K562 (cell line): ENCODE data around the gene GARRE1. TPM values are rescaled to one million over a fixed set of nuclear protein-coding genes. Genes with fewer than 3 reads are reported as not detected.

Experiments
- ATAC-seq: fragments of 200-7000 bp; cut with Tn5 transposase; 3 replicates; pipeline ENCODE4 v1.9.1; 2020; ENCODE audit warnings: moderate library complexity
- BruUV-seq: library from RNA; stranded (reverse); fragments of 400-500 nt; replicated peaks from 2 replicates; lab custom pipeline; 2021; lab: Mats Ljungman, UMichigan
- CTCF ChIA-PET: fragments of 300-600 bp; formaldehyde crosslinking; extraction: SDS; loops from one replicate; lab custom pipeline; 2021; ENCODE audit warnings: low intra/inter-chr PET ratio; lab: Yijun Ruan, JAX
- POLR2A ChIA-PET: fragments of 300-600, 350-650 bp; sonication (Branson Sonifier 250); formaldehyde crosslinking; extraction: SDS; loops from one replicate; lab custom pipeline; 2021; ENCODE audit warnings: antibody characterized with exemption, inconsistent platforms; lab: Yijun Ruan, JAX
- DNase-seq, 4 experiments: peaks; one replicate each; pipeline versions ENCODE4 v3.0.0 to v3.0.0-alpha.2; 2011 to 2018; ENCODE audit warnings: low spot score in 3 of 4, mixed read lengths in 3 of 4; ENCODE audit errors: extremely low read depth in 1 of 4
- FAIRE-seq: peaks from 2 replicates; lab custom pipeline; 2011; peaks lifted over from hg19 to GRCh38; lab: Jason Lieb, UNC
- H2AFZ ChIP-seq: 2 replicates; pipeline ENCODE4 v1.6.0; 2011; ENCODE audit warnings: low read depth, low read length, control low read depth, inconsistent platforms
- H3K27ac ChIP-seq: fragments of 200-600 bp; 3 replicates; pipeline ENCODE4 v1.8.0; 2011; ENCODE audit warnings: low read depth, mild to moderate bottlenecking, control low read depth, inconsistent platforms, low read length, moderate library complexity, mixed read lengths; ENCODE audit errors: extremely low read depth
- H3K27me3 ChIP-seq, 2 experiments: fragments of 300-600 bp in 1 of 2; 2 replicates in 1 of 2; 3 replicates in 1 of 2; pipeline versions ENCODE4 v1.6.0 to v1.8.0; 2011; ENCODE audit warnings: inconsistent platforms in 2 of 2, low read length in 2 of 2, mild to moderate bottlenecking in 1 of 2, mixed read lengths in 1 of 2, moderate library complexity in 1 of 2; ENCODE audit not compliant: control insufficient read depth in 2 of 2, insufficient read depth in 2 of 2
- H3K36me3 ChIP-seq: fragments of 300-600 bp; 3 replicates; pipeline ENCODE4 v1.8.0; 2011; ENCODE audit warnings: mild to moderate bottlenecking, low read length, inconsistent platforms; ENCODE audit not compliant: control insufficient read depth, insufficient read depth
- H3K4me1 ChIP-seq, 2 experiments: fragments of 200-600 bp in 1 of 2; replicated peaks in 1 of 2; 2 replicates in 1 of 2; 3 replicates in 1 of 2; pipeline versions ENCODE4 v1.5.1 to v1.8.0; 2011; ENCODE audit warnings: inconsistent platforms in 2 of 2, low read length in 2 of 2, mild to moderate bottlenecking in 1 of 2, mixed read lengths in 1 of 2, moderate library complexity in 1 of 2; ENCODE audit not compliant: control insufficient read depth in 2 of 2, insufficient read depth in 2 of 2
- H3K4me2 ChIP-seq: 2 replicates; pipeline ENCODE4 v1.6.1; 2011; ENCODE audit warnings: low read length, control low read depth, inconsistent platforms, mixed read lengths; ENCODE audit not compliant: insufficient read depth
- H3K4me3 ChIP-seq: fragments of 200-600 bp; sonication (generic), shearing (Covaris generic); 2 replicates; pipeline ENCODE4 v1.5.1; 2016; ENCODE audit warnings: control low read depth, inconsistent platforms
- H3K79me2 ChIP-seq: fragments of 200-600 bp; 3 replicates; pipeline ENCODE4 v1.8.0; 2011; ENCODE audit warnings: low read length, inconsistent platforms; ENCODE audit not compliant: control insufficient read depth, insufficient read depth
- H3K9ac ChIP-seq, 2 experiments: 2 replicates each; pipeline versions ENCODE4 v1.6.0 to v1.6.1; 2011; ENCODE audit warnings: low read depth in 2 of 2, low read length in 2 of 2, control low read depth in 1 of 2, inconsistent platforms in 1 of 2, mild to moderate bottlenecking in 1 of 2, mixed read lengths in 1 of 2; ENCODE audit not compliant: insufficient read depth in 1 of 2
- H3K9me1 ChIP-seq: one replicate; pipeline ENCODE4 v1.6.0; 2011; ENCODE audit warnings: inconsistent platforms, mild to moderate bottlenecking, low read length, moderate library complexity; ENCODE audit not compliant: control insufficient read depth, insufficient read depth
- H3K9me3 ChIP-seq: replicated peaks from 2 replicates; pipeline ENCODE4 v1.5.1; 2011; ENCODE audit warnings: low read depth, low read length, inconsistent platforms; ENCODE audit not compliant: control insufficient read depth, insufficient read depth
- H4K20me1 ChIP-seq: replicated peaks from 2 replicates; pipeline ENCODE4 v1.6.1; 2011; ENCODE audit warnings: low read length, inconsistent platforms, mixed read lengths; ENCODE audit not compliant: control insufficient read depth, insufficient read depth
- ATF3 ChIP-seq, 2 experiments: fragments of 450-650 bp in 1 of 2; sonication (generic) in 1 of 2; formaldehyde crosslinking in 1 of 2; IDR thresholded peaks in 1 of 2; conservative IDR thresholded peaks in 1 of 2; 2 replicates each; pipeline versions ENCODE4 v1.6.1 to v1.8.1; 2016 to 2023; ENCODE audit warnings: mild to moderate bottlenecking in 2 of 2, moderate library complexity in 2 of 2, inconsistent platforms in 1 of 2, missing genetic modification reagents in 1 of 2
- CHAMP1 ChIP-seq: fragments of 450-650 bp; IDR thresholded peaks from 2 replicates; pipeline ENCODE4 v1.6.1; 2016; ENCODE audit warnings: mild to moderate bottlenecking
- DEAF1 ChIP-seq: fragments of 450-650 bp; formaldehyde crosslinking; IDR thresholded peaks from 2 replicates; pipeline ENCODE4 v1.4.0; 2020; ENCODE audit warnings: mild to moderate bottlenecking, moderate library complexity
- EGR1 ChIP-seq: fragments of 450-650 bp; conservative IDR thresholded peaks from 2 replicates; pipeline ENCODE4 v1.6.1; 2017; ENCODE audit warnings: mild to moderate bottlenecking
- FOSL1 ChIP-seq: fragments of 200-800 bp; sonication (Bioruptor generic); conservative IDR thresholded peaks from 2 replicates; pipeline ENCODE4 v1.6.1; 2016; ENCODE audit warnings: missing genetic modification characterization, missing compliant biosample characterization
- MAX ChIP-seq: sonication (generic); formaldehyde crosslinking; IDR thresholded peaks from 2 replicates; pipeline ENCODE4 v1.9.0; 2022; ENCODE audit warnings: mild to moderate bottlenecking, missing genetic modification reagents
- MBD1 ChIP-seq: fragments of 250-450 bp; sonication (Bioruptor Pico); IDR thresholded peaks from 2 replicates; pipeline ENCODE4 v1.8.0; 2022; ENCODE audit warnings: inconsistent platforms
- NR2F6 ChIP-seq: fragments of 450-650 bp; formaldehyde crosslinking; IDR thresholded peaks from 2 replicates; pipeline ENCODE4 v1.4.0; 2020; ENCODE audit warnings: mild to moderate bottlenecking
- POU5F1 ChIP-seq: fragments of 150-350 bp; IDR thresholded peaks from 2 replicates; pipeline ENCODE4 v1.6.1; 2014; ENCODE audit warnings: borderline replicate concordance, low read length, low read depth, mild to moderate bottlenecking; ENCODE audit not compliant: partially characterized antibody
- RFX1 ChIP-seq: fragments of 450-650 bp; IDR thresholded peaks from 2 replicates; pipeline ENCODE4 v1.6.1; 2016; ENCODE audit warnings: mild to moderate bottlenecking, moderate library complexity
- SAFB2 ChIP-seq: fragments of 200-400 bp; formaldehyde crosslinking; IDR thresholded peaks from 2 replicates; pipeline ENCODE4 v1.6.1; 2018; ENCODE audit warnings: borderline replicate concordance, low read length, low read depth, moderate library complexity; ENCODE audit not compliant: severe bottlenecking
- ZBTB7A ChIP-seq: IDR thresholded peaks from 2 replicates; pipeline ENCODE4 v1.6.1; 2011; ENCODE audit warnings: low read depth, mild to moderate bottlenecking, low read length, moderate library complexity, borderline replicate concordance; ENCODE audit not compliant: control insufficient read depth
- ZNF239 ChIP-seq: fragments of 250-450 bp; sonication (Bioruptor Pico); IDR thresholded peaks from 2 replicates; pipeline ENCODE4 v1.4.0; 2020; ENCODE audit warnings: mild to moderate bottlenecking
- ZNF384 ChIP-seq: IDR thresholded peaks from 2 replicates; pipeline ENCODE4 v1.6.1; 2012; ENCODE audit warnings: low read depth, low read length, improper control_type of control experiment
- WGBS: fragments of 100-300 bp; shearing (Covaris generic); methylation state at CpG from one replicate; pipeline ENCODE4 v1.1.6; 2016; ENCODE audit warnings: low coverage, mixed read lengths; ENCODE audit not compliant: insufficient coverage; ENCODE audit errors: missing lambda C conversion rate; 5-methylcytosine and 5-hydroxymethylcytosine counted together
- in situ Hi-C: fragments of 300-500 bp; cut with MboI; formaldehyde crosslinking; loops from 4 replicates; pipeline ENCODE4 v1.15.0; 2018; ENCODE audit warnings: inconsistent platforms, mixed read lengths
- intact Hi-C: fragments of 100-400 bp; cut with micrococcal nuclease; formaldehyde crosslinking; loops from 2 replicates; pipeline ENCODE4 v1.14.2; 2022
- polyA plus RNA-seq, 8 experiments: library from polyadenylated mRNA; depleted of rRNA in 4 of 8; stranded (reverse) in 5 of 8; unstranded in 3 of 8; fragments of >200 nt; fragmentation: Nextera tagmentation in 2 of 8; fragmentation: Illumina TruSeq in 1 of 8; extraction: Ambion mirVana in 2 of 8; extraction: Trizol in 1 of 8; gene quantifications; 2 replicates each; pipeline versions ENCODE4 v1.2.1 to v1.2.3, GENCODE V29; 2011 to 2014; ENCODE audit warnings: inconsistent platforms in 1 of 8, missing spikeins in 1 of 8
- total RNA-seq, 7 experiments: library from RNA; depleted of rRNA in 6 of 7; stranded (reverse); fragments of >200 nt in 6 of 7; fragmentation: Illumina TruSeq in 2 of 7; extraction: Trizol in 2 of 7; gene quantifications; 2 replicates each; pipeline versions ENCODE4 v1.2.1 to v1.2.3, GENCODE V29; 2011 to 2021; ENCODE audit warnings: low replicate concordance in 1 of 7

The GARRE1 gene
- total and polyA plus RNA-seq, 9 of the 15 experiments (the other 6 are each of a cell fraction or from before 2014, with no cell fraction given), result 1.6 to 12.8 (median 7.5) TPM

GRCh38 chr19:34269968-34270621 lies 15.7 kb downstream of the GARRE1 start:
- BruUV-seq, result no TSS peak
- Histone ChIP-seq H3K4me2 (no peak overlapping the region), H3K9me1 (no peaks in the 10 kb centered on the region), H2AFZ (no peak overlapping the region), H3K9me3 (no peaks in the 10 kb centered on the region), H3K79me2 (peaks cover 24% of the 10 kb centered on the region), H3K4me1 (peaks cover 0 to 14% of the 10 kb centered on the region in 2 experiments; a peak in 4 of 5 replicates), H3K4me3 (no peak overlapping the region), H3K9ac (peak overlapping the region in 1 of 2 experiments; percentile 3; a peak in 1 of 4 replicates), H3K27me3 (no peaks in the 10 kb centered on the region), H4K20me1 (peaks cover 33% of the 10 kb centered on the region), H3K27ac (peak overlapping the region; percentile 34; the same call in 1 of the 3 replicates), H3K36me3 (no peaks in the 10 kb centered on the region)
- 16% methylated on average over 5 of the region's 5 CpGs for WGBS
- in situ Hi-C loops, result no loop called here
- ATAC-seq, result peak; percentile 88
- ChIA-PET CTCF (no interaction called here), POLR2A (interaction anchor here (1.6 to 5.3 kb wide), 2 partner anchors 9 to 12 kb away, joined by 4 to 21 read pairs; no protein-coding TSS in a partner anchor)
- peak in 1 of 4 experiments; percentile 53 for DNase-seq
- peak; percentile 73 for FAIRE-seq
- intact Hi-C loops, result no loop called here
- TF ChIP-seq ZBTB7A (no peak), ZNF239 (CRISPR knock-in tag) (no peak), ATF3 (IDR thresholded peaks at IDR 0.05) (peak; percentile 82), ATF3 (CRISPR knock-in tag; conservative IDR thresholded peaks at IDR 0.05) (no peak), FOSL1 (tag) (no peak), SAFB2 (no peak), MBD1 (CRISPR knock-in tag) (no peak), EGR1 (peak; percentile 39; the same call in 1 of the 2 replicates), CHAMP1 (no peak), POU5F1 (no peak), MAX (CRISPR knock-in tag) (no peak), NR2F6 (no peak), DEAF1 (CRISPR knock-in tag) (no peak), RFX1 (peak; percentile 44), ZNF384 (no peak)
